Stimulated activated CD4-positive, alpha-beta T cell treated with anti-CD3 and anti-CD28 coated beads, Interleukin-2, amount 100 ng/mL, for 4 hours (primary cell): Measurements from ENCODE around the gene MAPK8IP1.
"Not testable (repeated sequence)": the region's sequence is repeated elsewhere in the genome, so short reads cannot be mapped to it uniquely, and the experiment has no call there.

ENCODE experiments used
- DNase-seq: peaks from one replicate; pipeline ENCODE4 v3.0.0-alpha.2; 2020; ENCODE audit warnings: low read depth

MAPK8IP1 gene

DNA sequence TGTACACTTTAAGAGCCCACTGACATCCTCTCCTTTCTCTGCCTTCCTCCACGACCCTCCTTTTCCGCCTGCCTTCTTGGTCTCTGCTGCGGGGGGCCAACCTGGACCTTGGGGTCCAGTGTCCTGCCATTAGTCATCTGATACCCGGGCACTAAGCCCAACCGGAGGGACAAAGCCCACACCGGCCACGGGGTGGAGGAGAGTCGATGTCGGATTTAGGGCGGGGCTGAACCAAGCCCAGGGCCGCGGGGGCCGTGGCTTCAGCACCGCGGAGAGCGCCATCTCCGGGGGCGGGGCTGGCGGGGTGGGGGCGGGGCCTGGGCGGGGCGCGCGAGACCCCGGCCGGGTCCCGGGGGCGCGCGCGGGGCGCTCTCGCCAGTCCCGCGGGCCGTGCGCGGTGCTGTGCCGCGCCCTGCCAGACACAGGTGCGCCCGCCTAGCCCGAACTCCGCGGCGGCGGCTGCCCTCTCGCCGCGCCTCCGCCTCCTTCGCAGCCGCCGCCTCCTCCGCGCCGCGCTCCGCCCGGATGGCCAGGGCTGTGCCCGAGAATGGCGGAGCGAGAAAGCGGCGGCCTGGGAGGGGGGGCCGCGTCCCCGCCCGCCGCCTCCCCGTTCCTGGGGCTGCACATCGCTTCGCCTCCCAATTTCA, at the start of gene MAPK8IP1:
Gene MAPK8IP1, plus strand, starts transcription at position 378 of the 647 bp plus-strand sequence. Its CDS starts 170 bp downstream, at position 548.
- DNase-seq, result peak; percentile 14

DNA sequence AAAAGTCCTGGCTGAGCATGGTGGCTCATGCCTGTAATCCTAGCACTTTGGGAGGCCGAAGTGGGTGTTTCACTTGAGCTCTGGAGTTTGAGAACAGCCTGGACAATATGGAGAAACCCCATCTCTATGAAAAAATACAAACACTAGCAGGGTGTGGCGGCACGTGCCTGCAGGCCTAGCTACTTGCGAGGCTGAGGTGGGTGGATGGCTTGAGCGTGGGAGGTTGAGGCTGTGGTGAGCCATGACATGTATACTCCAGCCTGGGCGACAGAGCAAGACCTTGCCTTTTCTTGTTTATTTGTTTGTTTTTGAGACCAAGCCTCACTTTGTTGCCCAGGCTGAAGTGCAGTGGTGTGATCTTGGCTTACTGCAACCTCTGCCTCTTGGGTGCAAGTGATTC, 46.2 kb upstream of the MAPK8IP1 start:
- no peak for DNase-seq

DNA sequence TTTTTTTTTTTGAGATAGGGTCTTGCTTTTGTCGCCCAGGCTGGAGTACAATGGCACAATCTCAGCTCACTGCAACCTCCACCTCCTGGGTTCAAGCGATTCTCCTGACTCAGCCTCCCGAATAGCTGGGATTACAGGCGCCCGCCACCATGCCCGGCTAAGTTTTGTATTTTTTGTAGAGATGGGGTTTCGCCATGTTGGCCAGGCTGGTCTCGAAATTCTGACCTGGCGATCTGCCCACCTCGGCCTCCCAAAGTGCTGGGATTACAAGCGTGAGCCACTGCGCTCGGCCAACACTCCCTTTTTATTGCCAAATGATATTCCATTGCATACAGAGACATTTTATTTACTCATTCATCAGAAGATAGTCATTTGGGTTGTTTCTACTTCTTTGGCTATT, 45.2 kb upstream of the MAPK8IP1 start:
- not testable (repeated sequence) for DNase-seq

DNA sequence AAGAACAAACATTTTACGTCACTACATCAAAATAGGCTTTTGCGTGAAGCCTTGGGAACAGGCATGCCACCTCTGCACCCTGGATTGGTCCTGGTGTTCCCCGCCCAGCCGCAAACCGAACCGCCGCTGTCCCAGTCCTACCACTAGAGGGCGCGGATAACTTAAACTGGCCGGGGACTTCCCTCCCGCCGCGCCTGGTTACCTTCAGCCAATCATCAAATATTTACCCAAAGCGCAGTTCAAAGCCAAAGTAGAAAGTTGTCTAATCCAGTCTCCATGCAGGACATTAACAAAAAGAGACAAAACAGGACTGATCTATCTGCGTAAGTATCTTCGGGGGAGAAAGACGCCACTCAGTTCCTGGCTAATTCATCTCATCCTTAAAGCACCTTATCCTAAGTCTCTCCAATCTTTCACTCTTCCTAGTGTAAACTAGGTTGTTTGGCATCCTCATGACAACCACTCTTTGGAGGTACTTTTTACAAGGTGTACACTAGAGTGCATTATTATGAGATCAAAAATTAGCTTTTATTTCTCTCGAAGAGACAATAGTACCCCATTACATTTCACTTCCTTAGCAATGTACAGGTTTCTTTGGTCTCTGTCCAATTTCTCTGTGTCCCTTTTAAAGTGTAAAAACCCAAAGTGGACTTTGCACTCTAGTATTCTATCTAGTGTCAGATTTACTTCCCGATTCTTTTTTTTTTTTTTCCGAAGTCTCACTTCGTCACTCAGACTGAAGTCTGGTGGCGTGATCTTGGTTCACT, 42.1 kb upstream of the MAPK8IP1 start:
- DNase-seq, result peak; percentile 76

DNA sequence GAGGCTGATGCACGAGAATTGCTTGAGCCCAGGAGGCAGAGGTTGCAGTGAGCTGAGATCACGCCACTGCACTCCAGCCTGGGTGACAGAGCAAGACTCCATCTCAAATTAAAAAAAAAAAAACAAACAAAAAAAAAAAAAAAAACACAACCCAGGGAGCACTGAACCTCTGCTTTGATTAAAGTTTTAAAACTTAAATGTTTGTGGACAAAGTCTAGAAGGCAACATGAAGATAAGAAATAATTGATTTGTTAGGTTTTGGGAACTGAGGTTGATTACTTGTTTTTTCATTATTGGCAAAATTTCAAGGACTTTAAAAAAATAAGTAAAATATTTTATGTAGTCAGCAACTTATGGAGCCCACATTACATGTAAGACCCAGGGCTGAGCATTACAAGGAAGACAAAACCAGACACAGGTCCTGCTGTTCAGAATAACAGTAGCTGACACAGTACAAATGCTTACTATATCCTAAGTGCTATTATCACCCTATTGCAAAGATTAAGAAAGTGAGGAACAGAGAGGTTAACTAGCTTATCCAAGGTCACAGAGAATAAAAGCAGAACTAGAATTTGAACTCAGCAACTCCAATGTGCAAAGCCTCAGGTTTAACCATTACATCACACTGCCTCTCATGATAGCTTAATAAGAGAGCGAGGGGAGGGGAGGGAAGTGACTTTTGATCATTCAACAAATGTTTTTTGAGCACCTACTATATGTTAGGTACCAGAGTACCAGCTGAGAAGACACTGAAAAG, 40.5 kb upstream of the MAPK8IP1 start:
- DNase-seq, result no peak

DNA sequence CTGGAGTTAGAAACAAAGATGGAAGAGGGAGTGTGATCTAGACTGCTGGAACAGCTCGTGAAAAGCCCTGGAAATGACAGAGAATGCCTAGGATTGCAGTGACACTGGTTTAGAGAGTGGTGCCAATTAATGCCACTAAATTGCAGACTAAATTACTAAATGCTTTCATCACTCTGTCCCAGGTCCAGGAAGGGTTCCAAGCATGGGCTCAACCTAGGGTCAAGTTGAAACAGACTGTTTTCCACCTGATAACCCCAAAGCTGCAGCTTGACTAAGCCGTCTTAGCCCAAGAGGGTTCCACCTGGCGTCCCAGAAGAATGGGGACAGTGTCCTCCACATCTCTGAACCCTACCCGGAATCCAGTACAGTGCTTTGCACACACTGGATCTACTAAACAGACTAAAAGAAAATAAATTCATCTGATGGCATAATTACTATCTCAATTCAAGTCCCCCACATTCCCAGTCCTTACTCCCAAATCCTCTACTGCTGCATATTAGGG, 39.2 kb upstream of the MAPK8IP1 start:
- DNase-seq, result no peak

DNA sequence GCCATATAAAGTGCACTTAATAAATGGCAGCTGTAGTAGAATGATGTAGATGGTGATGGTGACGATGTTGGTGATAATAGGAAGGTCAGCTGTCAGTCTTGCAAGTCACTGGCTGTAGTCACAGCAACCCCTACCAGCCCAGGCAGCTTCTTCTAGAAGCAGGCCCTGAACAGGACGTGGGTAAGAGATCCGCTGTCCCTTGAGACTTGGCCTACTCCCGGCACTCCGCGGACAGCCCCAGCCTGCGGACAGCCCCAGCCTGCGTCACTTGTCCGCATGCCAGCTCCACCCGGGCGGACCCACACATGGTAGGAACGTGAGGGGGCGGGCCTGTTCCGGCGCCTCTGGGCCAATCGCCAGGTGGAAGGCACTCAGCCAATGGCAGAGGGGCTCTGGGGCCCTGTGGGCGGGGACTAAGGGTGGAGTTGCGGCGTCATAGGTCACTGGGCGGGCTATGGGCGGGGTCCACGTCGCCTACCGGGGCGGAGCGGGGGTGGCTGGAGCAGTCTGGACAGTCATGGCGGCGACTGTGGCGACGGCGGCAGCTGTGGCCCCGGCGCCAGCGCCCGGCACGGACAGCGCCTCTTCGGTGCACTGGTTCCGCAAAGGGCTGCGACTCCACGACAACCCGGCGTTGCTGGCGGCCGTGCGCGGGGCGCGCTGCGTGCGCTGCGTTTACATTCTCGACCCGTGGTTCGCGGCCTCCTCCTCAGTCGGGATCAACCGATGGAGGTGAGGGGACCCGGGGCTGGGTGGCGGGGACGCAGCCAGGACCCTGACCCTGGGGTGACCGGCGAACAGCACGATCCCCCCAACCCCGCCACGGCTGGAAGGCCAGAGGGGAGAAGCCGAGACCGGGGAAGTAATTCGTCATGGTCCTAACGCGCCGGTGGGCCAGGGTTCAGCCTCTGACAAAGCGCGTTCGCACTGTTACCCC, 38.2 kb upstream of the MAPK8IP1 start, which contains the start of gene CRY2:
Gene CRY2, plus strand, starts transcription at position 502 of the 937 bp plus-strand sequence. Its CDS starts 16 bp downstream, at position 518.
- DNase-seq, result peak; percentile 99

DNA sequence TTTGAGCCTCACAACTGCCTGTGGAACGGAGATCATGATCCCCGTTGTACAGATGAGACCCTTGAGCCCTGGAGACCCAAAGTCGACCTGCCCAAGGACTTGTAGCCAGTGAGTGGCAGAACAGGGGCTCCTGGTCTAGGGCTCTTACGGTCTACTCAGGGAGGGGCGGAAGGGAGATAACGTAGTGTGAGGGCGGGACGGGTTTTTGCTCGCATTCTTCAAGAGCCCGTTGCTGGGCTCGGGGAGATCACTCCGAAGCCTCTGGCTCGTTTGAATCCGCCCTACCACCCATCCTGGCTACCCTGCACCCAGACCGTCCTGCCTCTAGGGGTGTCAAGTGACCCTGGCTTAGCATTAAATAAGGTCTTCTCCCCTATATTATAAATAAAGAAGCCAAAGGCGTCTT, 37.5 kb upstream of the MAPK8IP1 start:
- no peak for DNase-seq

DNA sequence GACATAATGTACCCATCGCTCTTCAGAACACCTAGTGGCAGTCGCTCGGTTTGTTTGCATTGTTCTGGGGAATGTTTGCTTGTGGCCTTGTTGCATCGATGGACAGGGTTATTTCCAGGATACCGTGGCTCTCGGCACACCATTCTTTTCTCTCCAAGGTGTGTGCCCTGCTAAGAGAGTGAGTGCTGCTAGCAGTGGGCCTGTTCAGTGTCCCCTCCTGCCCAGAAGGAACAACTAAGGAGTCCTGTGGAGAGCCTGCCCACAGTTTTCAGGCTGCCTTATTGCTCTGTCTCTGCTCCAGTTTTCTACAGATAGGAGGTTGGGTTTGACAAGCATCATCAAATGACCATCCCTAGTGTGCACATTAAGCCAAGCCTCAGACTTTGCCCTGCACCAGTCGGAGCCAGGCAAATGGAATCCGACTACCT, 36.8 kb upstream of the MAPK8IP1 start:
- no peak for DNase-seq

DNA sequence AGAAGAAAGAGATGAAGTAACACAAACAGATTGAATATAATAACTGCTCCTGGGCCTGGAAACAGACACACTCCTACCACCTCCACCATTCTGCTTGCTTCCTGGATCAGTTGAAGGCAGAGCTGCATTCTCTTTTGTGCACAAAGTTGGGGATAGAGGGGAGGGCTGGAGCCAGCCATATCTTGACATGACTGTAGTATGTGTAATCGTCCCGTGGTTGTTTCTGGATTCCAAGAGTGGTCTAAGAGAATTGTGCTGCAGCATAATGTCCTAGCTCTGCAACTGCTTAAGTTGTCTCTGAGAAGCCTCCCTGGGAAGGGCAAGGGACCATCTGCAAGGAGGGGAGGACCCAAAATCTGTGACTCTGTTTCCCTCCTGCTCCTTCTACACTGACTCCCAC, 35.0 kb upstream of the MAPK8IP1 start:
- DNase-seq, result no peak

DNA sequence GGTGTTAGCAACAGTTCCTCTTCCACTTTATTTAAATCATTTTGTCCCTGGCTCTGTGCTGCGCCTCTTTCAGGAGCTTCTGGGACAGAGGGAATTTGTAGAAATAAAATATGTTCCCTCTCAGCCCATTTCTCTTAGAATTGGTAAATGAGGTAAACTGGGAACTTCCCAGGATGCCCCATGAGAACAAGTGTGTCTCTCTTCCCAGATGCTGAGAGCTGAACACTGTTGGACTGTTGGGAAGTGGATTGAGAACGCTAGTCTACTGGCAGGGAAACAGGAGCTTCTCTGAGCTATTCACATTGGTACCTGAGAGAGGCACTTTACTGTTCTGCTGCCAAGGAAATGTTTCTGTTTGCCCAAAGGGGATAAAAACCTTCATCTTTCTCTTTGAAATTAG, 34.2 kb upstream of the MAPK8IP1 start:
- no peak for DNase-seq

DNA sequence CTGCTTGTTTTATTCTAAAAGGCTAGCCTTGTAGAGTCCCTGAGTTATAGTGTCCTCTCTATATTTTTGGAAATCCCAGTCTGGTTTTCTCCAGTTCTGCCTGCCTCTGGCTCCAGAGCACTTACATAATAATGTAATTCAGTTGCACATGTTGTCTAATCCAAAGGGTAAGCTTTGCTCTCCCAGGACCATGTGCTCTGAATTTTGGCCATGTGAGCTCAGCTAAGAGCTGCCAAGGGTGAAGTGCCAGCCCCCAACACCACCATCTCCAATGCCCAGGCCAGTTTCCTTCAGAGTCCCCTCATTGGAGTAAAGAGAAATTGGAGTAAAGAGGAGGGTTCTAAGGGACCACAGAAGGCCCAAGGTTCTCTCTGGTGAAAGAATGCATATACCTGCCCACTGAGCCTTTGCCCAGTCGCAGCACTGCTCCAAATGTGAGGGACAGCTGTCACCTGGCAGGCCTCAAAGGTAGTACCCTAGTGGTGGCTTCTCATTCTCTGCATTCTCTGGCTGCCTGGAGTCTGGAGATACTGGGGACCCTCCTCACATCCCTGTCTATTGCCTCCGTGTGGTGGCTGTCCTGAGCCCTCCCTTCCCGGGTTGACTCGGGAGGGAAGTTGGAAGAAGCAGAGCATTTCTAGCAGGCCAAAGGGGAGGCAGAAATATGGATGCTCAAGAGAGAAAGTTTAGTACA, 33.3 kb upstream of the MAPK8IP1 start:
- DNase-seq, result no peak

DNA sequence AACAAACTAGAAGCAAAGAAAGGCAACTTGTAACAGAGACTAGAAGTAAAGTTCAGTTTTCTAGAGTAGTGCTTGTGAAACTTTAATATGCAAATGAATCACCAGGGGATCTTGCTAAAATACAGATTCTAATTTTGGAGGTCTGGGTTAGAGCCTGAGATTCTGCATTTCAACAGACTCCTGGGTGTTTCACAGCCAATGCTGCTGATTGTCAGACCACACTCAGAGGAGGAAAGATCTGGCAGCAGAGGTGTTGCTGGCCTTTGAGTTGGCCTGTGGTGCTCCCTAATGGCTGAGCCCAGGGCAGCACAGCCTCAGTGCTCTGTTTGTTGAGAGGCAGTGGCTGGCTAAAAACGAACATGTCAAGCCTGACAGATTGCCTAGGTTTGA, 32.7 kb upstream of the MAPK8IP1 start:
- no peak for DNase-seq

DNA sequence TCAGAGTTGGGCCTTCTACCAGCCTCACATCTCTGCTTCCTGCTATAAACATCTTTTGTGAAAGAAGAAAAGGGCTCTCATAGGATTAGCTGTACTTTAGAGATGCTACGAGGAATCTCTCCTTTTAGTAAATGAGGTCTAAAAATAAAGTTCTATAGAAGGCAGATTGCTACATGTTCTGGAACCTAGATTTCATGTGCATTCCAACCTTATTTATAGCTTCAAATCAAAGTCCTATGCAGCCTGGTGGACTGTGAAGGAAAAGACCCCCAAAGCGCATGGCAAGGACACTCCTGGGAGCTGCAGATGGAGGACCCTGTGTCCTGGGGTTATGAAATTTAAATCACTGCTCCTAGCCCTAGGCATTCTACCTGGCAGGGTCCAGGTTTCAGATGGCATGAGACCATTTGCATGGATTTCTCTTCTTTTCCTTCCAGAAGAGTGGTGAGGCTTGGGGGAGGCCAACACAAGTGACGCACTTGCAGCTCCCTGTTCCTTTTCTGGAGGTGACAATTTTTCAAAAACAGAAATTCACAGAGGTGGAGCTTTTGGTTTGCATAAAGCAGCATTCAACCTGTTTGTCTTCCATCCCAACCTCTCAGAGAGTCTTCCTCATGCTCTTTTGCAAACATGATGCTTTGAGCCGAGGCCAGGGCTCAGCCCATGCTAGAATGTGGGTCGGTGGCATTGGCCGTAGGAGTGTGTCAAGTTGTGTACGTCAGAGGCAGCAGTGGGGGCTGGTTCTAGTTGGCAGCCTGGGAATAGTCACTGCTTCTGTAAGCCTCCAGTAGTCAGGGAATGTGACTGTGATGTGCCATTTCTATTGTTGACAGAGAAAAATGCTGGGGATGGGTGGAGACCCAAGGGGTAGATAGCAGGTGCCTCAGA, 31.9 kb upstream of the MAPK8IP1 start:
- DNase-seq, result no peak

DNA sequence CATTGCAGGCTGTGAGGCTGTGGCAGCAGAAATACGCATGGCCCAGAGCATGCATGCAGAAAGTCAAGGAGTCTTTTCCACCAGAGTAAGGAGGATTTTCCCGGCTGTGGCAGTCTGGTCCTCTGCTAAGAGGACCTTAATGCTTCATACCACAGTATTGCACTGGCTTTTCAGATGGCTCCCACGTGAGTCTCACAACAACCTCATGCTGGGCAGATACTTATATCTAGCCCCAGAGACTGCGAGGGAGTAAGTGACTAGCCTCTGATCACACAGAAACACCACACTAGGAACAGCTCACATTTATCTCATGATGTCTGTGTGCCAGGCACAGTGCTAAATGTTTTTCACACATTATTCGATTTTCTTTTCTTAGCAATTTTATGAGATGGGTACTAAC, 30.1 kb upstream of the MAPK8IP1 start:
- DNase-seq, result no peak

DNA sequence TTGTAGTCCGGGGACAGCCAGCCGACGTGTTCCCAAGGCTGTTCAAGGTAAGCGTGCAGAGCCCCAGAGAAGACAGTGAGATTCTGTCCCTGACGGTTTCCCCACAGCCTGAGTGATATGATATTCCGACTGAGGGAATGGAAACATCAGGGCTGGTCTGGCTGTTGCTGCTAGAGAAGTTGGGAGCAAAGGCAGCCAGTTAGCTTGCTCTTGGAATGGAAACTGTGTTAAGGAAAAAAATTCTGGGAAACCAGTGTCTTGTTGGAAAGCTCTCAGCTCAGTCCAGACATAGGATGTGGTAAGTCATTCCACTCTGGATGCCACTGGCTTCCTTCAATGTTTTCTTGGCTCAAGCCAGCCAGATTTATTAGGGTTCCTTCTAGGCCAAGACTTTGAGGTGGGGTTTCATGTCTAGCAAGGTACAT, 29.4 kb upstream of the MAPK8IP1 start:
- DNase-seq, result no peak

DNA sequence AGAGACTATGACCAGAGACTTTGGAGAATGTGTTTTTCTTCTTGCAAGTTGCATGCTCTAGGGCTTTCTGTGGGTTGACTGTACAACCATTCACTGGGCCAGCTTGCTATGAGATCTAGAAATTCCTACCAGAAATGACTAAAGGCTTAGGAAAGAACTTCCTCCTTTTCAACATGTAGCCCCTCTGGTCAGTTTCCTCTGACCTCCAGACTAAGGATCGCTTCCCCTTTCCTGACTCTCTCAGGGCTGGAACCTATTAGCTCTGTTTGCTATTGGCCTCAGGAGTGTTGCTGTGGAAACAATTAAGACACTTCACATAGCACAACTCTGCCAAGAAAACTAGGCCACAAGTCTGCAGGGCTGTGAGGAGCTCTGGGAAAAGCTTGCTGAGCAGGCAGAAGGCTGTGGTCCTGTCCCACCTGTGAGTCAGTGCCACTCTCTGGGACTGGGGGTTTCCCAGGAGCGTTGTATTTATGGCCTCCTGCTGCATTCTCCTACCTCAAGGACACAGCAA, 27.4 kb upstream of the MAPK8IP1 start:
- DNase-seq, result no peak

DNA sequence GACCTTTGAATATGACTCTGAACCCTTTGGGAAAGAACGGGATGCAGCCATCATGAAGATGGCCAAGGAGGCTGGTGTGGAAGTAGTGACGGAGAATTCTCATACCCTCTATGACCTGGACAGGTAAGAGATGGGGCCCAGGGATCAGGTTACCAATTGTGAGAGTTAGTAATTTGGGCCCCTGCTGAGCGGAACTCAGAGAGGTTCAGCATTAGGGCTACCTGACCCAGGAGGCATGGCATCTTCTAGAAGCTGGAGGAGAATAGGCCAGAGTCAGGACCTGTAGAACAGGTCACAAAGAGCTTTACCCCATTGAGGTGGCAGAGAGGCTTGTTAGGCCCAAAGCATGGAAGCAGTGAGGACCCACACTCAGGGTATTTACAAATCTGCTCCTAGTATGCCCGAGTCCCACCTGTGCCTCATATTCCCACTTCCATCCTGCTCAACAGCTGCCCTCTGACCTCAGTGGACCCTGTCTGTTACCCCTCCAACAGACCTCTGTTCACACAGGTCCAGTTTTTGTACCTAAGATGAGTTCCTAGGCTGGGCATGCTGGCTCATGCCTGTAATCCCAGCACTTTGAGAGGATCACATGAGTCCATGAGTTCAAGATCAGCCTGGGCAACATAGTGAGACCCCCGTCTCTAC, 26.6 kb upstream of the MAPK8IP1 start:
- no peak for DNase-seq

DNA sequence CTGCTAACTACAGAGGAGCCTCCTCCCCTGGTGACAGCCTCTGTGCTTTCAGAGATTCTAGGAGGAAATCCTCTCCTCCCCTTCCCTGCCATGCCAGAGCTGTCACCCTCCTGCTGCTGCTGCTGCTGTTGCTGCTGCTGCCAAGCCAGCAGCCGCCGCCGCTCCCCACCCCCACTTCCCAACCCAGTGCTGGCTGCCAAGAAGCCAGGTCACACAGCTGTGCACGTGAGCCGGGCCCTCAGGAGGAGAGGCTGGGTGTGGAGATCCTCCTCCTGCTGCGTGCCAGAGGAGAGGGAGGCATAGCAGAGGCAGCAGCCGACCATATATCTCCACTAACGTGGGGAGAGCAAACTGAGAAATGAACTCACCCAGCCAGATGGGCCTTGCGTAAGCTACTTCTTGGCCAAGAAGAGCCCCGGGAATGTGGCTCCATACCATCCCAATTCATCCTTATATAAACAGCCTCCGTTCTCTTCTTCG, 25.8 kb upstream of the MAPK8IP1 start:
- DNase-seq, result no peak
